ENCODE data around the gene ASCC3.

ASCC3 gene

GRCh38 chr6:100518588-100518987 lies 362.5 kb downstream of the ASCC3 start:
- no peak for DNase-seq (ENCODE audit: extremely low read depth, low read depth)
- TF ChIP-seq CTCF (IDR thresholded peaks at IDR 0.05; ENCODE audit: low read depth, low read length) = no peak

- DNase-seq (ENCODE audit: extremely low read depth, low read depth) = no peak
- no peak for TF ChIP-seq CTCF (IDR thresholded peaks at IDR 0.05; ENCODE audit: low read depth, low read length)
These were observed 363.5 kb downstream of the ASCC3 start for GRCh38 chr6:100517633-100518032.

- no peak for DNase-seq (ENCODE audit: extremely low read depth, low read depth)
- no peak for TF ChIP-seq CTCF (IDR thresholded peaks at IDR 0.05; ENCODE audit: low read depth, low read length)
These were observed 364.0 kb downstream of the ASCC3 start for GRCh38 chr6:100517106-100517505.

- TF ChIP-seq CTCF (IDR thresholded peaks at IDR 0.05; ENCODE audit: low read depth, low read length) = no peak
These were observed 366.5 kb downstream of the ASCC3 start for GRCh38 chr6:100514660-100515059.

GRCh38 chr6:100512203-100512862 lies 368.8 kb downstream of the ASCC3 start:
- no peak for TF ChIP-seq CTCF (IDR thresholded peaks at IDR 0.05; ENCODE audit: low read depth, low read length)
- no peak for DNase-seq (ENCODE audit: extremely low read depth, low read depth)

More at GRCh38 chr6:100514660-100515059, 366.5 kb downstream of the ASCC3 start:
- no peak for DNase-seq (ENCODE audit: extremely low read depth, low read depth)

GRCh38 chr6:100509101-100509500 lies 372.0 kb downstream of the ASCC3 start:
- no peak for TF ChIP-seq CTCF (IDR thresholded peaks at IDR 0.05; ENCODE audit: low read depth, low read length)
- no peak for DNase-seq (ENCODE audit: extremely low read depth, low read depth)

GRCh38 chr6:100506651-100507050 lies 374.5 kb downstream of the ASCC3 start:
- TF ChIP-seq CTCF (IDR thresholded peaks at IDR 0.05; ENCODE audit: low read depth, low read length) = no peak
- no peak for DNase-seq (ENCODE audit: extremely low read depth, low read depth)

Data from AG09319 (cell line).